ENCODE results near the gene PRR36.

DNA sequence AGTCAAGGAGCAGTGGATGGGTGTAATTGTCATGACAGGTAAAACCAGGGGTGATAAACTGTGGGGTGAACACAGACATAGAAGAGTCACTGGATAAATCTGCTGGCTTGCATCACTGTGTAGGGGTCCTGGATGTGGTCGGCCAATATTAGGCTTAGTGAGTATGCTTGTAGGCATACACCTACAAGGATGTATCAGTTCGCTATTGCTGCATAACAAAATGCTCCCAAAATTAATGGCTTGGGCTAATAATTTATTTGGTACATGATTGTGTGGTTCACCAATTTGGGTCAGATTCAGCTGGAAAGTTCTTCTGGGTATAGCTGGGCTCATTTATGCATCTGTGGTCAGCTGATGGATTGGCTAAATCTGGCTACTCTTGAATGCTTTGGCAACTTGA, 55.4 kb downstream of the PRR36 start:
- TF ChIP-seq, protein P1, sequence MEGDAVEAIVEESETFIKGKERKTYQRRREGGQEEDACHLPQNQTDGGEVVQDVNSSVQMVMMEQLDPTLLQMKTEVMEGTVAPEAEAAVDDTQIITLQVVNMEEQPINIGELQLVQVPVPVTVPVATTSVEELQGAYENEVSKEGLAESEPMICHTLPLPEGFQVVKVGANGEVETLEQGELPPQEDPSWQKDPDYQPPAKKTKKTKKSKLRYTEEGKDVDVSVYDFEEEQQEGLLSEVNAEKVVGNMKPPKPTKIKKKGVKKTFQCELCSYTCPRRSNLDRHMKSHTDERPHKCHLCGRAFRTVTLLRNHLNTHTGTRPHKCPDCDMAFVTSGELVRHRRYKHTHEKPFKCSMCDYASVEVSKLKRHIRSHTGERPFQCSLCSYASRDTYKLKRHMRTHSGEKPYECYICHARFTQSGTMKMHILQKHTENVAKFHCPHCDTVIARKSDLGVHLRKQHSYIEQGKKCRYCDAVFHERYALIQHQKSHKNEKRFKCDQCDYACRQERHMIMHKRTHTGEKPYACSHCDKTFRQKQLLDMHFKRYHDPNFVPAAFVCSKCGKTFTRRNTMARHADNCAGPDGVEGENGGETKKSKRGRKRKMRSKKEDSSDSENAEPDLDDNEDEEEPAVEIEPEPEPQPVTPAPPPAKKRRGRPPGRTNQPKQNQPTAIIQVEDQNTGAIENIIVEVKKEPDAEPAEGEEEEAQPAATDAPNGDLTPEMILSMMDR (IDR thresholded peaks at IDR 0.05; ENCODE audit: insufficient read depth, low read length): no peak
- no peak for TF ChIP-seq POLR2AphosphoS5 (IDR thresholded peaks at IDR 0.05; ENCODE audit: low read depth)
- TF ChIP-seq, protein P2, sequence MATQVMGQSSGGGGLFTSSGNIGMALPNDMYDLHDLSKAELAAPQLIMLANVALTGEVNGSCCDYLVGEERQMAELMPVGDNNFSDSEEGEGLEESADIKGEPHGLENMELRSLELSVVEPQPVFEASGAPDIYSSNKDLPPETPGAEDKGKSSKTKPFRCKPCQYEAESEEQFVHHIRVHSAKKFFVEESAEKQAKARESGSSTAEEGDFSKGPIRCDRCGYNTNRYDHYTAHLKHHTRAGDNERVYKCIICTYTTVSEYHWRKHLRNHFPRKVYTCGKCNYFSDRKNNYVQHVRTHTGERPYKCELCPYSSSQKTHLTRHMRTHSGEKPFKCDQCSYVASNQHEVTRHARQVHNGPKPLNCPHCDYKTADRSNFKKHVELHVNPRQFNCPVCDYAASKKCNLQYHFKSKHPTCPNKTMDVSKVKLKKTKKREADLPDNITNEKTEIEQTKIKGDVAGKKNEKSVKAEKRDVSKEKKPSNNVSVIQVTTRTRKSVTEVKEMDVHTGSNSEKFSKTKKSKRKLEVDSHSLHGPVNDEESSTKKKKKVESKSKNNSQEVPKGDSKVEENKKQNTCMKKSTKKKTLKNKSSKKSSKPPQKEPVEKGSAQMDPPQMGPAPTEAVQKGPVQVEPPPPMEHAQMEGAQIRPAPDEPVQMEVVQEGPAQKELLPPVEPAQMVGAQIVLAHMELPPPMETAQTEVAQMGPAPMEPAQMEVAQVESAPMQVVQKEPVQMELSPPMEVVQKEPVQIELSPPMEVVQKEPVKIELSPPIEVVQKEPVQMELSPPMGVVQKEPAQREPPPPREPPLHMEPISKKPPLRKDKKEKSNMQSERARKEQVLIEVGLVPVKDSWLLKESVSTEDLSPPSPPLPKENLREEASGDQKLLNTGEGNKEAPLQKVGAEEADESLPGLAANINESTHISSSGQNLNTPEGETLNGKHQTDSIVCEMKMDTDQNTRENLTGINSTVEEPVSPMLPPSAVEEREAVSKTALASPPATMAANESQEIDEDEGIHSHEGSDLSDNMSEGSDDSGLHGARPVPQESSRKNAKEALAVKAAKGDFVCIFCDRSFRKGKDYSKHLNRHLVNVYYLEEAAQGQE (IDR thresholded peaks at IDR 0.05; ENCODE audit: insufficient replicate concordance, low read depth): no peak
